Activated naive CD4-positive, alpha-beta T cell treated with anti-CD3 and anti-CD28 coated beads, Interleukin-2, amount 10 ng/mL, durations not matched to agents 5 hours and 36 hours (primary cell): ENCODE results near the gene CCNJL. TPM values are rescaled to one million over a fixed set of nuclear protein-coding genes. Genes with fewer than 3 reads are reported as not detected.

Experiments
- total RNA-seq, 2 experiments: library from RNA; stranded (reverse); gene quantifications; one replicate each; pipeline ENCODE4 v1.2.3, GENCODE V29; 2021

Gene CCNJL, protein sequence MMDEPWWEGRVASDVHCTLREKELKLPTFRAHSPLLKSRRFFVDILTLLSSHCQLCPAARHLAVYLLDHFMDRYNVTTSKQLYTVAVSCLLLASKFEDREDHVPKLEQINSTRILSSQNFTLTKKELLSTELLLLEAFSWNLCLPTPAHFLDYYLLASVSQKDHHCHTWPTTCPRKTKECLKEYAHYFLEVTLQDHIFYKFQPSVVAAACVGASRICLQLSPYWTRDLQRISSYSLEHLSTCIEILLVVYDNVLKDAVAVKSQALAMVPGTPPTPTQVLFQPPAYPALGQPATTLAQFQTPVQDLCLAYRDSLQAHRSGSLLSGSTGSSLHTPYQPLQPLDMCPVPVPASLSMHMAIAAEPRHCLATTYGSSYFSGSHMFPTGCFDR
- not detected for total RNA-seq

DNA sequence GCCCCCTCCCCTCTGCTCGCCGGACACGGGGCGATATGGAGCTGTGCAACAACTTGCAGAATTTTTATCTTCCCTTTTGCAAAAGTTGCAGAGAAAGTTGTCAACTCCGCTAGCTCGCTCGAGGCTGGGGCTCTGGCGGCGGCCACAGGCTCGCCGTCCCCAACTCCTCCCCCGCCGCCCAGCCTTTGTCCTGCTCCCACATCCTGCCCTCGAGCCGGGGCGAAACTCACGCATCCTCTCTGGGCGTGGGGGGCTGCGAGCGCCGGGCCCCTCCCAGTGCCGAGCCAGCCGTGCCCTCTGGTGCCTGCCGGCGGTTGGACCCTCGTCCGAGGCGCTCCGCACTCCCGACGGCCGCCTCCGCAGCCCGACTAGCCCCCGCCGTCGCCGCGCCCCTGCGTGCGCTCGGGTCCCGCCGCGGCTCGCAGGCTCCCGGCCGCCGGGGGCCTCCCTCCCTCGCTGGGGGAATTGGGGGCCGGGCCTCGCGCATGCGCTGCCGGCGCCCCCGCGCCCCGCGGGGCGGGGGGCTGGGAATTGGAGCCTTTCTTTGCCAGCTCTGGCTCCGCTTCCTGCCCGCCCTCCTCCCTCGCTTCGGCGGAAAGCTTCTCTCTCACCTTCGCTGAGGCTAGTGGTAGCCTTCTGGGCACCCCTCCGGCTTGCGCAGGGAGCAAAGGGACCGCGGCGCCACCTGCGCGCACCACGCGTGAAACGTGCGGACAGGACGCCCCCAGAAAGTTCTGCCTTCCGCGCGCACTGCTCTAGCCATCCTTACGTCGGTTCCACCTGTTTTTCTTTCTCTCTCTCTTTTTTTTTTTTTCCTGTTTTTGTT lies at the start of gene CCNJL:
Gene CCNJL (minus strand): TSS at position 431 of the 826 bp plus-strand sequence. CDS start 641 bp downstream, outside the sequence.

DNA sequence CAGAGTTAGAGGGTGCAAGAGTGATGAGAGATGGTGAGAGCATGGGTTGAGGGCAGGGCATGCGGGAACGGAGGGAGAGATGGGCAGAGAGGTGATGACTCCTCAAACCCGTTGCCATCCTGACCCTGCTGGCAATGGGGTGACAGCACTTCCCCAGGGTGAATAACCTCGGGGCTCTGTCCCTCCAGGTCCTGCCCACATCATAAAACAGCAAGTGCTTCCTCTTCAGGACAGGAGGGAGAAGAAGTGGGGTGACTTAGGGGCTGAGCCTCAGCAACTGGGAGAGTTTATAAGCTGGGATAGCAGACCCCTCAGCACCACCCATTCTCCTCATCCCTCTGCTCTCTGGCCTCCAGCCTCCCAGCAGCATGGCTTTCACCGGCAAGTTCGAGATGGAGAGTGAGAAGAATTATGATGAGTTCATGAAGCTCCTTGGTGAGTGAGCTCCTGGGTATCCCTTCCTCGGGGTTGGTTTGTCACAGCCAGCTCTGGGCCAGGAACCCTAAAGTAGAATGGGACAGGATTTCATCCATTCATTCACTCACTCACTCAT lies 83.1 kb downstream of the CCNJL start, which contains the start of gene FABP6:
Gene FABP6 (plus strand): TSS at position 317 of the 553 bp plus-strand sequence. CDS start 52 bp downstream, at position 369.

Other genes starting within 250 kb of the CCNJL start
- 10 to 100 TPM; 26.3 to 26.5 TPM for gene PWWP2A, start 193.1 kb downstream of the CCNJL start, total RNA-seq
- gene FABP6, start 83.1 kb downstream of the CCNJL start, total RNA-seq: not detected
- not detected for gene C1QTNF2, start 58.1 kb upstream of the CCNJL start, total RNA-seq
- gene FAM200C, start 87.5 kb upstream of the CCNJL start, total RNA-seq: under 1 TPM; 0.40 to 0.55 TPM
- 10 to 100 TPM; 59.6 to 66.4 TPM for gene SLU7, start 106.5 kb upstream of the CCNJL start, total RNA-seq
- gene PTTG1, start 109.3 kb upstream of the CCNJL start, total RNA-seq: 100 to 1,000 TPM; 109 to 113 TPM